Left renal cortex interstitium (tissue), 4 donors: ENCODE data around the gene ARMH1. TPM values are rescaled to one million over a fixed set of nuclear protein-coding genes. Genes with fewer than 3 reads are reported as not detected.

ENCODE experiments used
- DNase-seq, 4 donors: peaks; one replicate each; pipeline ENCODE4 v3.0.0-alpha.2; 2013; ENCODE audit warnings: low read depth in 4 of 4, low spot score in 2 of 4, missing footprints in 1 of 4
- polyA plus RNA-seq, 4 donors: library from polyadenylated mRNA; unstranded; fragments of 120-200 nt; gene quantifications; one replicate each; pipeline ENCODE4 v1.2.1, GENCODE V29; 2013; ENCODE audit not compliant: insufficient read length in 4 of 4

The ARMH1 gene
- polyA plus RNA-seq, 4 donors, result 4.9 to 9.3 (median 7.3) TPM

- no peak for DNase-seq
These were observed 30.7 kb upstream of the ARMH1 start for GRCh38 chr1:44643721-44644334.

DNA sequence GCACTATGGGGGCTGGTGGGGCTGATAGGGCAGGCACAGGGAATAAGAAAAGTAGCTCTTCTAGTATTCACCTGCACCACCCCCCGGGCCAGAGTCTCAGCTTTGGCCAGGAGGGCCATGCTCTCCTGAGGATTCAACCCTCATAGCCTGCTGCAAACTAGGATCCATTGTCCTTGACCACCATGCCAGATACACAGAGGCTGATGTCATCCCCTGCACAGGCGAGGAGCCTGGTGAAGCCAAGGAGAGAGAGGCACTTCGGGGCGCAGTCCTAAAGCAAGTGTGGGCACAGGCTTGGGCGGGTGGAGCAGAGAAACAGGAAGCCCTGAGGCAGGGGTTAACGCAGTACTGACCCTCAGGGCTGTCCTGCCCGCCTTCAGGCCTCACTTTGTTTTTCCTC lies 29.7 kb upstream of the ARMH1 start:
- no peak for DNase-seq

DNA sequence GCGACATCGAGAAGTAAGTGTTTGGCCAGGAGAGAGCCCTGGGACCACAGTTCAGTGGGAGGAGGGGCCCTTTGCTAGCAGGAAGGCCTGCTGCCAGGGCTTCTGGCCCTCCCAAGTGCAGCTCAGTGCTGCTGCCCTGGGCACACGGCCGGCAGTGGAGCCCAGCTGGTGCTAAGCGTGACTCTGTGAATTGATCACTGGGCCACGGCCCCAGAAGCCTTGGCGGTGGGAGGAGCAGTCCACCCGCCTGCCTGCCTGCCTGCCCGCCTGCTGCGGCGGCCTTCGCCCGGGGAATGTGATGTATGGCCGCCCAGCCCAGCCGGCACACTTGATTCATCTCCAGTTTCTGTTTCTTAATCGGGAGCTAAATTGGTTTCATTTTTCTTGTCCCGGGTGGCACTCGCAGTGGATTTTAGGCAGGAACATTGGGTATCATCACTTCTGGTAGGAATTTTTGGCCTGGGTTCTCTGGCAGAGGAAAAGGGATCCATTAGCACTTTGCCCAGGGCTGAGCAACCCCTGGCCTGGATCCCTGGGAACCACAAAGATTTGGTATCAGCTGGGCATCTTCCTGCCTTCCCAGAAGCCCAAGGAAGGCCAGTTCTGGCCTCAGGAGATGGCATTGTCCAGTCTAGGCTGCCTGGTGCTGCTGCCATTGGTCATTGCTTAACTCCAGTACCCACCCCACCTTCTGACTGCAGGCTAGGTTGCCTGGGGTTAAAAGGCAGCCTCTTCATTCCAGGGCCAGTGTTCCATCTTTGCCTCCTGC lies 28.9 kb upstream of the ARMH1 start:
- no peak for DNase-seq

GRCh38 chr1:44646261-44647110 lies 28.0 kb upstream of the ARMH1 start:
- no peak for DNase-seq

GRCh38 chr1:44647896-44648295 lies 26.6 kb upstream of the ARMH1 start:
- no peak for DNase-seq

DNA sequence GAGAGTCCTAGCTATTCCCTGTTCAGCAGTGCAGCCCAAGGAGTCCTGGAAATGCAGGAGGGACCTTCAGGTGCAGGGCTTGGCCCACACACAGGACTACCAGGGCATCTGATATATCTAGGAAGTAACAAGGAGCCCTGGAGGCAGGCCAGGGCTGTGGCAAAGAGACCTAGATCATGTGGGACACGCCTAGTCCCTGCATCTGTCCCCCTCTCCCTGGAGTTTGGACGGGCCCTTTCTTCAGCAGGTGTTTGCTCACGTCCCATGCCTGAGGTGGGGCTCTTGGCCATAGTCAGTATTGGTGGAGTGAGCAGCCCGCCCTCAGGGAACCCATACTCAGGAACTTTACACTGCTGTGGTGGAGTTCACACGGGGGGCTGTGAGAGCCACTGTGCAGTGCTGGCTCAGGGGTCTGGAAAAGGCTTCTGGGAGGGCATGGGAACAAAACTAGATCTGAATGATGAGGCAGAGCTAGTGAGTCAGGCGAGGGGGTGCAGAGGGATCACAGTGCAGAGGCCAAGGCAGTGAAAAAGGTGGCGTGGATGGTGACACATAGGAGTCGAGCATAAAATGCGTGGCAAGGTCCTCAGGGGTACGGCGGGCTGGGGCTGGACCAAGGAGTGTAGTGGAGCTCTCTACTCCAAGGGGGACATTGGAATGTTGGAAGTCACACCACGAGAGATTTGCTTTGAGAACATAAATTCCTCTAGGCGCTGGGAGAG lies 25.8 kb upstream of the ARMH1 start:
- no peak for DNase-seq

- no peak for DNase-seq
These were observed 24.7 kb upstream of the ARMH1 start for GRCh38 chr1:44649788-44650158.

DNA sequence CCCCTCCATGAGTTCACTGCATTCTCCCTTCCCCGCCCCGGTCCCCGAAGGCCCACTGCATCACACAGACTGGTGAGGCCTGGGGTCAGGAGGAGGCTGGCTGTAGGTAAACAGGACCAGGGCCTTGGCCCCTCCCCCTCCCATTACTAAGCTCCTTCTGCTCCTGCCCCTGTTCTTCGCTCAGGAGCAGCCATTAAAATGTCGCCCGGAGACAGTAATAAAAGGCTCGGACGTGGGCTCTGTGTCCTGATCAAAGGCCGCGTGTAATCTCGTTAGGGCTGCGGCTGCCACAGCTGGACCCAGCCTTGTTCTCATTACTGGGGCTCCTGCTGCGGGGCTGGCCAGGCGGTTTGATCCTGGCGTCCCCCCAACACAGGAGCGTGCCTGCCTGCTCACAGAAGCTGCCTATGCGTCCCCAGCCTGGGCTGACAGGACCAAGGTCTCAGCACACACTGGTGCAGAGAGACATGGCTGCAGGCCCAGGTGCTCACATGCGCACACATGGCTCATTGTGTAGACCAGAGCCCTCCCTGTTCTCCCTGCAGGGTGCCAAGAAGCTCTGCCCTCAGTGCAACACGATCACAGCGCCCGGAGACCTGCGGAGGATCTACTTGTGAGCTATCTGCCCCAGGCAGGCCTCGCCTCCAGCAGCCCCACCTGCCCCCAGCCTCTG lies 24.2 kb upstream of the ARMH1 start:
- no peak for DNase-seq

DNA sequence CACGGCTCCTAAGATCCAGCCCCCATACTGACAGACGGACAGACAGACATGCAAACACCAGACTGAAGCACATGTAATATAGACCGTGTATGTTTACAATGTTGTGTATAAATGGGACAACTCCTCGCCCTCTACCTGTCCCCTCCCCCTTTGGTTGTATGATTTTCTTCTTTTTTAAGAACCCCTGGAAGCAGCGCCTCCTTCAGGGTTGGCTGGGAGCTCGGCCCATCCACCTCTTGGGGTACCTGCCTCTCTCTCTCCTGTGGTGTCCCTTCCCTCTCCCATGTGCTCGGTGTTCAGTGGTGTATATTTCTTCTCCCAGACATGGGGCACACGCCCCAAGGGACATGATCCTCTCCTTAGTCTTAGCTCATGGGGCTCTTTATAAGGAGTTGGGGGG lies 23.4 kb upstream of the ARMH1 start:
- DNase-seq, result no peak

- peak in 1 of 4 donors; percentile 41 for DNase-seq
These were observed 21.9 kb upstream of the ARMH1 start for GRCh38 chr1:44652445-44653106.

DNA sequence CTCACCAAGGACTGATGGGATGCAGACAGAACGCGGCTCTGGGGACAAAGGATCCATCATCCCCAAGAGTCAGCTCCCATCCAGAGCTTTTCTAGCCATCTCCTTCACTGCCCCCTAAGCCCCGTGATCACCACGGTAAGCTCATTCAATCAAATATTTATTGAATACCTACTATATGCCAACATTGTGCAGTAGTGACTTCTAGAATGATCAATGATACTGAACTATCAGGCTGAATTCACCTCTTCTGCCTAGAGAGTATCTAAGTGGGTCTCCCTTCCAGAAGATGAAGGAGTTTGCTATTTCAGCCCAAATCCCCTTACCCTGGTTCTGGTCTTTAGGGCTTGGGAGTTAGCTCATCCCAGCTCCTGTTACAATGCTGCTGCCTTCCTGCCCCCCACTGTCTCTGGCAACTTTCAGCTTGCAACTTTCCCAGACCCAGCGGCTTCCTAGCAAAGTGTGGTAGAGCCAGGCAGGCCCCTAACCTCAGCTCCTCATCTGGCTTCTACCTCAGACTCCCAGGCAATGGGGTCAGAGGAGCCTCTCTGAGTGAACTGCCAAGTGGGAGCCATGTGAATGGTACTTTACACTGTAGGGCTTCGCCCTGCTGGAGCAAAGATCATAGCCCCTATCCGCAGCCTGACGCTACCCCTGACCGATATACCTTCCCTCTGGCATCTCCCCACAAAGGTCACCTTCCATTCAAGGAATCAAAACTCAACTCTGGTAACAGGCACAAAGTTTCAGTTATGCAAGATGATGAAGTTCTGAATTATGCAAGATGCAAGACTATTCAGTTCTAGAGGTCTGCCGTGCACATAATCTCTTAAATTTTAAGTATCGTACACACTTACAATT lies 21.2 kb upstream of the ARMH1 start:
- DNase-seq, result no peak

GRCh38 chr1:44654621-44655187 lies 19.8 kb upstream of the ARMH1 start:
- DNase-seq, result no peak

DNA sequence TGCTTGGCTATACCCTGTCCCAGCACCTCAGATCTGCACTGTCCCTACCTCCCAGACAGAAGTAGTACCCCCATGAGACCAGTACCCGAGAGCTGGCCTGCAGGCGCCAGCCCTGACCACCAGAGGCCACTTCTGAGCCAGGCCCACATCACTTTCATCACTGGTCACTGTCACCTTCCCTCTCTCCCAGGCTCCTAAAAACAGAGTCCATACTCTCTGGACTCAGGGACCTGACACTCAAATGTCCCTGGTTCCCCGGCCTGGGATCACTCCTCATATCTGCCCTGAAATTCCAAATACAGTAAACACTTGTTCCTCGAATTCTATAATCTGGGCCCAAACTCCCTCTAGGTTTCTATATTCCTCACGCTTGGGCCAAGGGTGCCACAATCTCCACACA lies 18.9 kb upstream of the ARMH1 start:
- DNase-seq, result no peak

- DNase-seq, result no peak
These were observed 14.9 kb upstream of the ARMH1 start for GRCh38 chr1:44659566-44659965.

GRCh38 chr1:44660176-44660575 lies 14.3 kb upstream of the ARMH1 start:
- no peak for DNase-seq

DNA sequence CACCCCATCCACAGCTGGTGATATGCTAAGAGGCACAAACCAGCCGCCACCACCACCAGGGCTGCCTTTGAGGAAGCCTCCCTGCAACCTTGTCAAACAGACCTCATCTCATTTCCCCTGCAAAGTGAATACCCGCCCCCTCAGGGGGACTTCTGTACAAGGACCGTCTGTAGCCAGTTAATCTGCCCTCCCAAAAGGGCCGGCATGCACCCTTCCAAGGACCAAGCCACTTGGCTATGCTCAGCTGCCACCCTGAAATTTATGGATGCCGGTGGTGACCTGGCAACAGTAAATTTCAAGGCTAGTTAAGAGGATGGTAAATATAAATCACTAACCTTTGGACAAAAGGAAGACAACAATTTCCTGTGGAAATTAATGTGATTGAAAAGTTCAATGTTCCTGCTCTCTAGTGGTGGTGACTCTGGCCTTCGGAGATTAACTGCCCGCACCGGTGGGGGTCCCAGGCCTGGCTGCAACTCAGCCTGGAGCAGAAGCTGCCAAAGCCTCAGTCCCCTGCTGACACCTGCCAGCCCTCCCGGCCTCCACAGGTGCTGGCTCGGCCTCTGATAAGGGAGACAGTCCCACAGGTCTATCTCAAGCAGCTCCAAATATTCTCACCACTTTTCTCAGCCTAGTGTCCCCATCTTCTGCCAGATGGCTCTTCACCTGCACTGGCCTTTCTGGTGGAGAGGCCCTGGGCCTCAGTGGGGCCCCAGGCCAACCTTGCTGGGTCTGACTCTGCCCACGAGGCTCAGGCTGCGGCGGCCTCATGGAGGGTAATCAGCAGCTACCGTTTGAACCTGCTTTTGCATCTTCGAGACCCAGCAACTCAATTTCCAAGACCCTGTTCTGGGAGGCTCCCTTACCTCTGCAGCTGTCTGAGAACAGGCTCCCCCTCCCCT lies 12.5 kb upstream of the ARMH1 start:
- peak in 2 of 4 donors; percentile 34 to 35 for DNase-seq

DNA sequence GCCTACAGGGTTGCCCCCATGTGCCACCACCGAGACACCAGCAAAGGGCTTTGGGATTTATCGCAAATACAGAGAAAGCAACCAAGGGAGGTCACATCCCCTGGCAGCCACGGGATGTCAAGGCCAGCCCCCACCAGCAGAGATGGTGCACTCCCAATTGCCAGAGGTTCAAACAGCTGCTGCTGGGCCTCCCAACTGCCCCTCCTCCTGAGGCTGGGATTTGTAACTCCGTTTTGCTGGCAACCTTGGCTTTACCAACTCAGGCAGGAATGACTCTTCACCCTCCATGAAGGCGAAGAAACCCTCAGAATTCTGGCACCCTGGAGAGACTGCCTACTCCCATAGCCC lies 11.9 kb upstream of the ARMH1 start:
- DNase-seq, result no peak

DNA sequence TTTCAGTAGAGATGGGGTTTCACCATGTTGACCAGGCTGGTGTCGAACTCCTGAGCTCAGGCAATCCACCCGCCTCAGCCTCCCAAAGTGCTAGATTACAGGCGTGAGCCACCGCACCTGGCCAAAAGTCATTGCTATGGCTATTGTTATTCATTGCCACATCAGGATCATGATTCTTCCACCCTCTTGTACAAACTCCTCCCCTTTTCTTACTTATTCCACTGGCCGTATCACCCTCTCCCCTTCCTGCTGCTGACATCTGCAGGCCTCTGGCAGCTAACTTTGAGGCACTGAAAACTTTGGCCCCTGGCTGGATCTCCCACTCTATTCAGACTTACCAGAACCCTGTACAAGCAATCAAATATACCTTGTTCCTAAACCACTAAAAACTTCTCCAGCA lies 11.1 kb upstream of the ARMH1 start:
- DNase-seq, result no peak
